ENCODE results near the gene CHST14. TPM values are rescaled to one million over a fixed set of nuclear protein-coding genes. Genes with fewer than 3 reads are reported as not detected.

The CHST14 gene
- total RNA-seq, 1 donor from 2014 or later = 5.3 TPM

DNA sequence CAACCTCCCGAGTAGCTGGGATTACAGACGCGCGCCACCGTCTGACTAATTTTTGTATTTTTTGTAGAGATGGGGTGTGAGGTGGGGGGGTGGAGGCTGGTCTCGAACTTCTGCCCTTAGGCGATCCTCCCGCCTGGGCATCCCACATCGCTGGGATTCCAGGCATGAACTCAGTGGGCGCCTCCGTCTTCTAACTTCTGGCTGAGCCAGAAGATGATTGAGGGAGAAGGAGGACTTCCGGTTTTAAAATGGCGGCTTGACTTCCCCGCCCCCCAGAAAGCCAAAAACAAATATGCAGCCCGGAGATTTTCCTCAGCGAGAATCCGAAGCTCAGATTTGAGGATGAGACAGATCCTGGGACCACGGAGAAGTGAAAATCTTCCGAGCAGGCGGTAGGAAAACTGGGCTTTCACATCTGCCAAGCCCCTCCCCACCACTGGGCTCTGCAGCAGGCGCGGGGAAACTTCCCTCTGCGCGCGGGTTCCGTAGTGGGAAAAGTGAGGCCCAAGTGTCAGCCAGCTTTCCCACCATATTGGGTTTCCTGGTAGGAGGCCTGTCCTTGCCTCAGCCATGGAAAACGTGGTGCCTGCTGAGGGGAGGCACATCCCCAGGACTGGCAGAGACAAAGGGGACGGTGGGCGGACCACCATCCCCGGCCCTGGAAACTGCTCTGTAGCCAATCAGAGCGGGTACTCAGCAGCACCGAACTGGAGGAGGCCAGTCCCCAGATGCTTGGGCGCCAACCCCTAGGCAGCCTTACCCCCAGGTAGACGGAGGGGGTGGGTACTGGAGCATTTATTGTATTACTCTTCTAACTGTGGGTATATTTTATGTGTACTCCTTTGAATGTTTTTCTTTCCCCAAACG lies 17.3 kb downstream of the CHST14 start:
- DNase-seq (ENCODE audit: low spot score) (no peak), ATAC-seq (no peak)

- DNase-seq (ENCODE audit: low spot score) = no peak
- ATAC-seq = no peak
Measured at GRCh38 chr15:40489274-40490175, 18.7 kb downstream of the CHST14 start.

DNA sequence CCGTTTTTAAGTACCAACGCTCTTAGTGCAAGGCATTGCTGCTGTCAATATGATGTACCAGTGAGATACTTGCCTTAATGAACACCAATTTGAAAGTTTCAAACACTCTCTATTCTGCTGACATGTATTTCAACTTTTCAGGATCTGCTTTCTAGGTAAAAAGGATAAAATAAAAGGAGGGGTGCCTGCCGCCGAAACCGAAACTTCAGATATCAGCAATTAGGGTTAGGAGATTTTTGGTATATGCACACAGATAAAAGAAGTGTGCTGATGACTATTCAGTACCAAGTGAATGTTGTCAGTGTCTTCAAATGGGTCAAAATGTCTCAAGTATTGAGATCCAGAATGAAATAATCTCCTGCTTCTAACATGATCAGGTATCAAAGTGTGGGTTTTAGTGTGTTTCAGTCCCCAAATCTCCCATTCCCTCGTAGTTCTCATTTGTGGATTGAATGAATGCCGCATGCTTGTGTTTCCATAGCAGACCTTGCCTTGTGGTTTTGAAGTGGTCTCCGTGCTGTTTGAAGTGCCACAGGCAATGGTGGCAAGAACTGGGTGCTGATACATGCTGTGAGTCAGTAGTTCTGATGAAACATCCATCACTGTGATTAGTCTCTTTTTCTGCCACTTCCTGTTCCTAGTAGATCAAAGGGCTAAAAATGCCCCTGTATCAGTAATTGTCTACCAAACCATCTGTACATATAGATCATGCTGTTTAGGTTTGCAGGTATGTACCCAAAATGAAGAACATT lies 22.5 kb downstream of the CHST14 start:
- DNase-seq (ENCODE audit: low spot score) (no peak), ATAC-seq (no peak)

DNA sequence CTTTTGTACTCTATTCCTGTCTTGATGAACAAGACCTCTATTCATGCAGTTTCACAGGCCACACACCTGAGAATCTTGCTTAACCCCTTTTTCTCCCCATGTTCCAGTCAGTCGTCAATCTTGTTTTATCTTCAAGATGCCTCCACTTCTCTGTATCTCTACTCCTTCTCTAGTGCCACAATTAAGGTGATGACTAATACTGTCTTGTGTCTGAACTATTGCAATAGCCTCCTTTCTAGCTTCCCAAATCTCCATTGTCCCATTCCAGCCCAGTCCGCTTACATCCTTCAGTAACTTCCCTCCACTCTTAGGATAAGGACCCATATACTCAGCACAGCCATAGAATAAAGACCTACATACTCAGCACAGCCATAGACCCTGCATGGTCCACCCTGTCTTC lies 24.7 kb downstream of the CHST14 start:
- DNase-seq (ENCODE audit: low spot score) = no peak
- ATAC-seq = no peak

DNA sequence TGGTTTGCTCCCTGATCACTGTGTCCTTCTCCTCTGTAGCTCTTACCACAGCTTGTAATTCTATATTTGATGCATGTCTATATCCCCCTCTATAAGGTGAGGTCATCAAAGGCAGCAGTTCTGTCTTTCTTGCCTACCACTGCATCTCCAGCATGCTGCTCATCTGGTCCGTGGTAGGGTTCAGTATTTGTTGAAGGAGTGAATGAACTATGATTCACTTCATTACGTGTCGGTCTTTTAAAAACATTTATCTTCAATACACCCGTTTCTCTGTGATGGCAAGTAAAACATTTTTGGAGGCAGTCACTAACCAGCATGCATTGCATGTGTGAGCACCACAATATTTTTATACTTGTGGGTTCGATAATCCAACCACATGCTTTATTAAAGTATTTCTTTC lies 27.6 kb downstream of the CHST14 start:
- DNase-seq (ENCODE audit: low spot score) (no peak), ATAC-seq (no peak)

DNA sequence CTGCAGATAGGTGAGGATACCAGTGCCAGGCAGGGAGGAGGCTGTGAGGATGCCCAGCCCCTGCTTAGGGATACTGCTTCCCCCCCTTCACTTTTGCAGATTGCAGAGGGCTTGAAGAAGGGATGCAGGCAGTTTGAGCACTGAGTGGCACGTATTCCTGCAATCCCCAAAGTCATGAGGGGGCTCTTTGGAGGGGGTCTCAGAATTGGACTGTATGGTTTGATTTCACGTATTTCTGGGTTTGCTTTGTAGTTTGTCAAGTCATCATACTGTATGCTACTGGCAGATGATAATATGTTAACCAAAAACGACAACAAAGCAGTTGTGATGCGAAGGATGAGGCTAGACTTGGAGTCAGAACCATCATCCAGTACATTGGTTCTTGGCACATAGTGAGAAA lies 28.1 kb downstream of the CHST14 start:
- ATAC-seq = no peak
- no peak for DNase-seq (ENCODE audit: low spot score)

DNA sequence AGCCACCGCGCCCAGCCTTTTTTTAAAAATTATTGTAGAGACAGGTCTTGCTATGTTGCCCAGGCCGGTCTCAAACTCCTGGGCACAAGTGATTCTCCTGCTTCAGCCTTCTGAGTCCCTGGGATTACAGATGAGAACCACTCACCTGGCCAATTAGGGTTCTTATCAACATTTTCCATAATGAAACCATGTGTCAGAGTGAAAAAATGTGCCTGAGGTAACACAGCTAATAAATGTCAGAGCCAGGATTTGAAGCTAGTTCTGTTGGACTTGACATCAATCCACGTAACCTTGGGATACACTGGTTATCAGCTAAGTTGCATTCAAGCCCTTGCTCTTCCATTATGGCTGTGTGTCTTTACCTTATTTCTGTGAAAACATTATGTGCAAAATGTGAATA lies 29.1 kb downstream of the CHST14 start:
- ATAC-seq = no peak
- DNase-seq (ENCODE audit: low spot score) = no peak

GRCh38 chr15:40500568-40501330 lies 30.0 kb downstream of the CHST14 start:
- no peak for ATAC-seq
- DNase-seq (ENCODE audit: low spot score) = no peak

GRCh38 chr15:40501487-40501886 lies 30.7 kb downstream of the CHST14 start:
- DNase-seq (ENCODE audit: low spot score) = no peak
- no peak for ATAC-seq

GRCh38 chr15:40506964-40507571 lies 36.3 kb downstream of the CHST14 start:
- peak; percentile 75 for DNase-seq (ENCODE audit: low spot score)
- ATAC-seq = peak; percentile 70

- no peak for ATAC-seq
- no peak for DNase-seq (ENCODE audit: low spot score)
Measured at GRCh38 chr15:40508216-40508615, 37.4 kb downstream of the CHST14 start.

DNA sequence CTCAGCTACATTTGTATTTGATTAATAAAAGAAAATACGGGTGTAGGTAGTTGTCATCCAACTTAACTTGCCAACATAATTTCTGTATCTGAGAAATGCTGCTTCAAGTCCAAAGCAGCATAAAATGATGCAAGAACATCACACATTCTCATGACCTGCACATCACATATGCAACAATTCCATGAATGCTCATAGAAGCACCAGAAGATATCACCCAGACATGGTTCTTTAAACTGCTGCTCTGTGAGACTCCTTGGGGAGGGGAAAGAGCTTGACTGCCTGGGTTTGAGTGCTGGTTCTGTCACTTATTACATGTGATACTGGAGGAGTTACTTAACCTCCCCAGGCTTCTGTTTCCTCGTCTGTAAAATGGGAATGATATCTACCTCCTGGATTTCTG lies 39.4 kb downstream of the CHST14 start:
- ATAC-seq = no peak

GRCh38 chr15:40511093-40511471 lies 40.3 kb downstream of the CHST14 start:
- no peak for DNase-seq (ENCODE audit: low spot score)

More for the DNA sequence above, 39.4 kb downstream of the CHST14 start:
- DNase-seq (ENCODE audit: low spot score) = no peak

GRCh38 chr15:40511472-40512133 lies 40.8 kb downstream of the CHST14 start:
- DNase-seq (ENCODE audit: low spot score) (peak; percentile 98), ATAC-seq (peak; percentile 89)

More at GRCh38 chr15:40511093-40511471, 40.3 kb downstream of the CHST14 start:
- peak; percentile 23 for ATAC-seq

DNA sequence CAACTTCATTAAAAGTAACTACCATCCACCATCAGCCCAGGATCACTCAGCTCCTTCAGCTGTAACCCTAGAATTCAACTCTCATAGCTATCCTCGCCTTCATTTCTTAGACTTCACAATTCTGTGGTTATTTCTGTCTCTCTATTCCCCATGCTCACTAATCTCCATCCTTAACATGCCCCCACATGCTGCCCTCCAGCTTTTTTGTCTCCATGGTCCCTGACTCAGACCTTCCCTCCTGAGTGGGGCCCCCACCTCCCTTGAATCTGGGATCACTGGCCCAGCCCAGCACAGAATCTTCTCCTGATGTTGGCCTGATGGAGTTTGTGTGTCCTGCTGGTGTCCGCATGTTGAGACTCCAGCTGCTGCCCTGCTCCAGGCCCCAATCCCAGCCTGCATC lies 41.7 kb downstream of the CHST14 start:
- no peak for ATAC-seq
- DNase-seq (ENCODE audit: low spot score) = no peak

DNA sequence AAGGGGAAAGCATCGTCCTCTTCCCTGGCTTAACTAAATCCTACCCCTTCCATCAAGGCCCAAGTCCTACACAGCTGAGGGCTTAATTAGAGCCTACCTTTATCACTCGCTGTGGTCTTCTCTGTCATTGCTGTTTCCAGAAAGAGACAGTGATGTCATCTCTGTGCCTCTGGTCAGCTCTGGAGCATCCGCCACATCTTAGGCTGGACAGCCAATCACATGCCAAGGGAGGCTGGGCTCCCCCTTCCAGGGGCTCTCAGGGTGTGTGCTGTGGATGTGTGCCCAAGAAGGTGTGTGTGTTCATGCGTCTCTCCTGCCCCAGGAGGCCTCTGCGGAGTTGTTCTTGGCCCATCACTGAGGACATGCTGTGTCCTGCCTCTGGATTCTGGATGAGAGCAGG lies 42.8 kb downstream of the CHST14 start:
- no peak for ATAC-seq
- DNase-seq (ENCODE audit: low spot score) = no peak

DNA sequence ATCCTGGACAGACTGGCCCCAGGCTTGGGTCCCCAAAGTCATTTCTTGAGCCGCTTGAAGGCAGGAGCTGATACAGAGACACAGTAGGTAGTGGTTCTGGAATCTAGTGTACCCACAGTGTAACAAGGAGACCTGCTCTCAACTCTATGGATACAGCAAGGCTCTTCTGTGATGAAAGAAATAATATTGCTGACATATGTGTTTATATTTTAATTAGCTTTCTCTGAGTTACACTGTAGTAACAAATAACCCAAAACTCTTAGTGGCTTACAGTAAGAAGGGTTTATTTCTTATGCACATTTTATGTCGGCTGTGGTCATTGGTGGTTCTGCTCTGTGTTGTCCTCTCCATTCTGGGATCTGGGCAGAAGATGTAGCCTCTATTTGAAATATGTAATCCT lies 45.5 kb downstream of the CHST14 start:
- ATAC-seq (no peak), DNase-seq (ENCODE audit: low spot score) (no peak)
